Measurements from ENCODE around the gene FBXW8. TPM values are rescaled to one million over a fixed set of nuclear protein-coding genes. Genes with fewer than 3 reads are reported as not detected.

Gene FBXW8
- total and polyA plus RNA-seq, 2 donors (not counting 3 experiments of a cell fraction or from before 2014, with no cell fraction given): 15.4 TPM

DNA sequence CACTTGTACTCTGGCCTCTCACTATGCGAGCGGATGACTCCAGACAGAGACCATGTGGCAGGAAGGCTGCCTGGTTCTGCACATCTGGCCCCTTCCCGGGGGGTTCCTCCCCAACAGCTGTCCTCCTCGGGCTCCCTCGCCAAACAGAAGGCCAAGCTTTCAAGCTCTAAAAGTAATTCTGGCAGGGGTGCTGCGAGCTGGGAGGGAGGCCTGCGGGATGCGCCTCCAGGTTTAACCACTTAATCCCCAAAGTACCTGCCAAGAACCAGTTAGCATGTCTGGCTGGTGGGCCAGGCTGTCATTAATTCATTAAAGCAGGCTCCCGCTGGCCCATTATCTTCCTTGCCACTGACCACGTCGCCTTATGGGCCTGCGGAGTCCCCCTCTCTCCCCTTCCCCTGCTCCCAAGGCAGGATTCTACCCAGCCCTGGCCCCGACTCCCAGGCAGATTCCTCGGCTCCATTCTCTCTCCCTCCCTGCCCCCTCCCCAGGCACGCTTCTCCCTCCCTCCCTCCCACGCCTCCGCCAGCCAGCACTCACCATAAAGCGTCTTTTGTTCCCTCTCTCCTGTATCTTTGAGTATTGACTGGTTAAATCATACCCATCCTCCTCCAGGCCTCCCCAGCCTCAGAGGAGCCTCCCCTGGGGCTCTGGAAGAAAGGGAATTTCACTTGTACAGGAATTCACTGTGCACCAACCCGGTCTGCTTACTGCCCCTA, 34.4 kb upstream of the FBXW8 start:
- peaks cover 41 to 58% of the 10 kb centered on the region in 2 experiments for H3K27me3 ChIP-seq (ENCODE audit: control insufficient read depth in 2 of 2, insufficient read depth in 2 of 2, low read length in 2 of 2)
- H3K4me1 ChIP-seq (ENCODE audit: control insufficient read depth, extremely low read depth, insufficient read depth, low read length): no peaks in the 10 kb centered on the region
- no peaks in the 10 kb centered on the region for H3K9me1 ChIP-seq (replicated peaks; ENCODE audit: control insufficient read depth, extremely low read depth, insufficient read depth, low read length)
- TF ChIP-seq POLR2AphosphoS5 (IDR thresholded peaks at IDR 0.05; ENCODE audit: insufficient read depth, low read depth, low read length) (no peak), GATA2 (IDR thresholded peaks at IDR 0.05; ENCODE audit: insufficient read depth, insufficient read length, low read depth, low read length) (no peak), POLR2A (IDR thresholded peaks at IDR 0.05; ENCODE audit: low read depth, low read length) (no peak), EZH2 (IDR thresholded peaks at IDR 0.05; ENCODE audit: borderline replicate concordance, low read depth, low read length, severe bottlenecking) (no peak), FOS (IDR thresholded peaks at IDR 0.05; ENCODE audit: borderline replicate concordance, insufficient read depth, low read length) (no peak), MYC (IDR thresholded peaks at IDR 0.05; ENCODE audit: low read depth, low read length) (no peak), JUN (IDR thresholded peaks at IDR 0.05; ENCODE audit: borderline replicate concordance, insufficient read depth, insufficient read length, low read depth) (no peak)
- TF ChIP-seq, protein P1, sequence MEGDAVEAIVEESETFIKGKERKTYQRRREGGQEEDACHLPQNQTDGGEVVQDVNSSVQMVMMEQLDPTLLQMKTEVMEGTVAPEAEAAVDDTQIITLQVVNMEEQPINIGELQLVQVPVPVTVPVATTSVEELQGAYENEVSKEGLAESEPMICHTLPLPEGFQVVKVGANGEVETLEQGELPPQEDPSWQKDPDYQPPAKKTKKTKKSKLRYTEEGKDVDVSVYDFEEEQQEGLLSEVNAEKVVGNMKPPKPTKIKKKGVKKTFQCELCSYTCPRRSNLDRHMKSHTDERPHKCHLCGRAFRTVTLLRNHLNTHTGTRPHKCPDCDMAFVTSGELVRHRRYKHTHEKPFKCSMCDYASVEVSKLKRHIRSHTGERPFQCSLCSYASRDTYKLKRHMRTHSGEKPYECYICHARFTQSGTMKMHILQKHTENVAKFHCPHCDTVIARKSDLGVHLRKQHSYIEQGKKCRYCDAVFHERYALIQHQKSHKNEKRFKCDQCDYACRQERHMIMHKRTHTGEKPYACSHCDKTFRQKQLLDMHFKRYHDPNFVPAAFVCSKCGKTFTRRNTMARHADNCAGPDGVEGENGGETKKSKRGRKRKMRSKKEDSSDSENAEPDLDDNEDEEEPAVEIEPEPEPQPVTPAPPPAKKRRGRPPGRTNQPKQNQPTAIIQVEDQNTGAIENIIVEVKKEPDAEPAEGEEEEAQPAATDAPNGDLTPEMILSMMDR (IDR thresholded peaks at IDR 0.05; ENCODE audit: extremely low read depth in 1 of 2, insufficient read depth in 1 of 2, low read depth in 1 of 2, low read length in 2 of 2): no peak
- H3K27ac ChIP-seq (ENCODE audit: insufficient read depth, low read depth, low read length): no peak overlapping the region
- H3K4me3 ChIP-seq (replicated peaks in 1 of 3; ENCODE audit: insufficient read depth in 1 of 3, low read depth in 1 of 3, low read length in 3 of 3): no peak overlapping the region
- FAIRE-seq (no peak), DNase-seq (ENCODE audit: low read depth, low spot score) (no peak)
- ChIA-PET CTCF (no interaction called here), POLR2A (no interaction called here)
- H3K9ac ChIP-seq (replicated peaks; ENCODE audit: extremely low read depth, insufficient read depth, low read length): no peak overlapping the region
- H3K36me3 ChIP-seq (ENCODE audit: control insufficient read depth in 2 of 2, extremely low read depth in 1 of 2, insufficient read depth in 2 of 2, low read length in 2 of 2): no peaks in the 10 kb centered on the region
- no peaks in the 10 kb centered on the region for H3K9me3 ChIP-seq (replicated peaks; ENCODE audit: control insufficient read depth, insufficient read depth, low read length)
- no peak overlapping the region for H3K4me2 ChIP-seq (ENCODE audit: insufficient read depth, low read length)
- H4K20me1 ChIP-seq (replicated peaks; ENCODE audit: control insufficient read depth, extremely low read depth, insufficient read depth, low read length): no peaks in the 10 kb centered on the region
- BruUV-seq (replicated peaks): no TSS peak
- dilution Hi-C loops (cut with MboI; ENCODE audit: extremely low pct_ligation_motif_present, low sequenced_read_pairs) (no loop called here), intact Hi-C loops (cut with micrococcal nuclease) (no loop called here)
- H3K79me2 ChIP-seq (ENCODE audit: control insufficient read depth, insufficient read depth, low read length): no peaks in the 10 kb centered on the region
- no peak overlapping the region for H2AFZ ChIP-seq (ENCODE audit: low read depth, low read length)

Measured in endothelial cell of umbilical vein (primary cell).